ENCODE data around the gene TRIAP1. TPM values are rescaled to one million over a fixed set of nuclear protein-coding genes. Genes with fewer than 3 reads are reported as not detected.

The TRIAP1 gene
- total RNA-seq (2022; extraction: Qiagen RNA extraction) = 66.8 to 81.2 TPM (median 71.7 TPM) in 5 replicates

GRCh38 chr12:120445911-120446843 lies at the start of gene TRIAP1, which contains the start of gene GATC:
TSS of gene TRIAP1 (minus strand) at chr12:120446384. CDS start at chr12:120446372, 12 bp downstream.
TSS of gene GATC (plus strand) at chr12:120446444. CDS start at chr12:120446481, 37 bp downstream.

DNA sequence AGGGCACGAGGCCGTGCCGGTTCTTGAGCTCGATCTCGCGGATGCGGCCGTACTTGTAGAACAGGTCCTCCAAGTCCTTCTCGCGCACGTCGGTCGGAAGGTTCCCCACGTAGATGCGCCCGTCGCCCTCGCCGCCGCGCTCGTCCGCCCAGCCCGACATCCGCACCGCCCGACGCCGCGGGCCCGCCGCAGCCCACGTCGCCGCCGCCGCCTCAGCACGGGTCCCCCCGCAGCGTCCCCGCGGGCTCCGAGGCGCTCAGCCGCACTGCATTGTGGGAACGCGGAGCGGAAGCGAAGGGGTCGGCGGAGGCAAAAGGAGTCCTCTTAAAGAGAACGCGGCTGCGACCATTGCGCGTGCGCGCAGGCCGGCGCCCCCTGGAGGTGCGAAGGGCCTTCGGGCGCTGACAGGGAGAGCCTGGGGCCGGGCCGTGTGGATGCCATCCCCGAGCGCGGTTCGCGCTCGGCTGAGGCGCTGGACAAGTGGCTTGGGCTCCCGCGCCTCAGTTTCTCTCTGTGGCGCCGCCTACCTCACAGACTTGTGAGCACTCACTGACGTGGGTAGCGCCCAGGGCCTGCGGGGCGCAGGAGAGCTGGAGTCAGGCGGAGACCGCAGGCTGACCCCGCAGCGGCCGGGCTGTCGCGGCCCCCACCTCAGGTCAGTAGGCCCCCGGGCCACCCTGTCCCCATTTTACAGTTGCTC lies 23.4 kb upstream of the TRIAP1 start, which contains the start of gene SRSF9:
Gene SRSF9, minus strand, starts transcription at position 299 of the 700 bp plus-strand sequence. Its CDS starts 139 bp downstream, at position 160.

GRCh38 chr12:120437735-120438494 lies 8.3 kb downstream of the TRIAP1 start, which contains the start of gene COX6A1:
TSS of gene COX6A1 (plus strand) at chr12:120438113. CDS start at chr12:120438127, 14 bp downstream.

Other genes with a start within 250 kb of the TRIAP1 start
- 3,507 to 3,667 TPM (median 3,535 TPM) in 5 replicates for gene RPLP0, start 245.3 kb downstream of the TRIAP1 start, total RNA-seq (2022; extraction: Qiagen RNA extraction)
- 207 to 234 TPM (median 224 TPM) in 5 replicates for gene PXN, start 180.7 kb downstream of the TRIAP1 start, total RNA-seq (2022; extraction: Qiagen RNA extraction)
- 10.8 to 65.1 TPM in 2 of 5 replicates, not detected in the others for gene RNU4-2, start 154.5 kb downstream of the TRIAP1 start, total RNA-seq (2022; extraction: Qiagen RNA extraction)
- gene RNU4-1, start 153.1 kb downstream of the TRIAP1 start, total RNA-seq (2022; extraction: Qiagen RNA extraction) = 97.7 TPM in 1 of 5 replicates, not detected in the others
- 0.41 to 0.98 TPM (median 0.71 TPM) in 5 replicates for gene SIRT4, start 144.1 kb downstream of the TRIAP1 start, total RNA-seq (2022; extraction: Qiagen RNA extraction)
- 0.20 TPM in 1 of 5 replicates, not detected in the others for gene PLA2G1B, start 118.6 kb downstream of the TRIAP1 start, total RNA-seq (2022; extraction: Qiagen RNA extraction)
- gene MSI1, start 77.2 kb downstream of the TRIAP1 start, total RNA-seq (2022; extraction: Qiagen RNA extraction) = 1.0 to 1.5 TPM (median 1.3 TPM) in 5 replicates
- 674 to 853 TPM (median 841 TPM) in 5 replicates for gene COX6A1, start 8.3 kb downstream of the TRIAP1 start, total RNA-seq (2022; extraction: Qiagen RNA extraction)
- gene GATC, start 60 bp upstream of the TRIAP1 start, total RNA-seq (2022; extraction: Qiagen RNA extraction) = 20.6 to 23.9 TPM (median 22.8 TPM) in 5 replicates
- 169 to 220 TPM (median 215 TPM) in 5 replicates for gene SRSF9, start 23.4 kb upstream of the TRIAP1 start, total RNA-seq (2022; extraction: Qiagen RNA extraction)
- 572 to 625 TPM (median 592 TPM) in 5 replicates for gene DYNLL1, start 49.7 kb upstream of the TRIAP1 start, total RNA-seq (2022; extraction: Qiagen RNA extraction)
- gene COQ5, start 82.8 kb upstream of the TRIAP1 start, total RNA-seq (2022; extraction: Qiagen RNA extraction) = 26.3 to 29.4 TPM (median 27.7 TPM) in 5 replicates
- 86.9 to 105 TPM (median 96.6 TPM) in 5 replicates for gene RNF10, start 88.0 kb upstream of the TRIAP1 start, total RNA-seq (2022; extraction: Qiagen RNA extraction)
- gene POP5, start 135.0 kb upstream of the TRIAP1 start, total RNA-seq (2022; extraction: Qiagen RNA extraction) = 47.9 to 53.2 TPM (median 49.9 TPM) in 5 replicates
- gene CABP1, start 194.2 kb upstream of the TRIAP1 start, total RNA-seq (2022; extraction: Qiagen RNA extraction) = 0.15 to 0.40 TPM (median 0.25 TPM) in 5 replicates
- gene MLEC, start 240.8 kb upstream of the TRIAP1 start, total RNA-seq (2022; extraction: Qiagen RNA extraction) = 72.1 to 89.7 TPM (median 79.4 TPM) in 5 replicates